Measurements from ENCODE around the gene ZNF519. TPM values are rescaled to one million over a fixed set of nuclear protein-coding genes. Genes with fewer than 3 reads are reported as not detected.
"Not testable (repeated sequence)": the region's sequence is repeated elsewhere in the genome, so short reads cannot be mapped to it uniquely, and the experiment has no call there.

Gene ZNF519
- total RNA-seq, 1 experiment from 2014 or later: 24.3 TPM

- not testable (repeated sequence) for H2BK5ac ChIP-seq (ENCODE audit: insufficient read length, low read length); H3K56ac ChIP-seq (ENCODE audit: insufficient read length, low read depth, low read length); H4K5ac ChIP-seq (ENCODE audit: insufficient read length, low read depth, low read length); H3K23me2 ChIP-seq (ENCODE audit: insufficient read length, low read depth, low read length, poor library complexity, severe bottlenecking); H3K4me1 ChIP-seq (ENCODE audit: insufficient read depth, low read length); H2BK15ac ChIP-seq (ENCODE audit: low read depth, low read length); H3K27me3 ChIP-seq (ENCODE audit: insufficient read depth, low read length); H4K8ac ChIP-seq (replicated peaks; ENCODE audit: insufficient read length, low read depth, low read length); H4K91ac ChIP-seq (ENCODE audit: insufficient read length, low read depth, low read length); H3K4me2 ChIP-seq (ENCODE audit: insufficient read depth, insufficient read length, low read length); H2AFZ ChIP-seq (ENCODE audit: low read length); H3K79me1 ChIP-seq (ENCODE audit: insufficient read depth, low read depth, low read length, poor library complexity, severe bottlenecking); H3K27ac Mint-ChIP-seq; H3K27me3 Mint-ChIP-seq (ENCODE audit: low read depth); H3K23ac ChIP-seq (ENCODE audit: insufficient read length, low read depth, low read length); H3K36me3 Mint-ChIP-seq (ENCODE audit: insufficient read depth in 1 of 3, low read depth in 3 of 3); H3K9ac ChIP-seq (ENCODE audit: extremely low read depth, insufficient read length, low read length); H3K4me1 Mint-ChIP-seq; H2AK5ac ChIP-seq (ENCODE audit: insufficient read length, low read length); H3K18ac ChIP-seq (ENCODE audit: insufficient read length, low read depth, low read length); DNase-seq; H3K27ac ChIP-seq (ENCODE audit: insufficient read length, low read depth, low read length); H2BK120ac ChIP-seq (ENCODE audit: low read depth, low read length, poor library complexity, severe bottlenecking); H4K20me1 ChIP-seq (ENCODE audit: control insufficient read depth, insufficient read depth, insufficient read length); H3K79me2 ChIP-seq (ENCODE audit: insufficient read depth, low read length); H3K4ac ChIP-seq (ENCODE audit: low read depth, low read length); H2BK20ac ChIP-seq (ENCODE audit: low read depth, low read length, poor library complexity, severe bottlenecking); H2BK12ac ChIP-seq (ENCODE audit: insufficient read length, low read depth, low read length); H3T11ph ChIP-seq (ENCODE audit: low read length); H3K14ac ChIP-seq (ENCODE audit: insufficient read depth, low read length); H3K4me3 Mint-ChIP-seq
- WGBS (ENCODE audit: extremely low coverage, insufficient read length, low lambda C conversion rate): no CpG with 5 or more reads among the region's 11 CpGs
- H3K9me3 ChIP-seq (ENCODE audit: control insufficient read depth, low read depth, low read length): peaks cover 26% of the 10 kb centered on the region
- peaks cover 48 to 71% of the 10 kb centered on the region in 2 experiments for H3K9me3 Mint-ChIP-seq
Measured at GRCh38 chr18:14150766-14151165, 18.5 kb upstream of the ZNF519 start.

- not testable (repeated sequence) for H4K91ac ChIP-seq (ENCODE audit: insufficient read length, low read depth, low read length); H2BK20ac ChIP-seq (ENCODE audit: low read depth, low read length, poor library complexity, severe bottlenecking); H3K27ac Mint-ChIP-seq; H3K4me3 Mint-ChIP-seq; H3K27me3 Mint-ChIP-seq (ENCODE audit: low read depth); H2BK5ac ChIP-seq (ENCODE audit: insufficient read length, low read length); H2BK15ac ChIP-seq (ENCODE audit: low read depth, low read length); H3K4me1 ChIP-seq (ENCODE audit: insufficient read depth, low read length); H4K20me1 ChIP-seq (ENCODE audit: control insufficient read depth, insufficient read depth, insufficient read length); H4K8ac ChIP-seq (replicated peaks; ENCODE audit: insufficient read length, low read depth, low read length); H4K5ac ChIP-seq (ENCODE audit: insufficient read length, low read depth, low read length); H2AK5ac ChIP-seq (ENCODE audit: insufficient read length, low read length); H3K23me2 ChIP-seq (ENCODE audit: insufficient read length, low read depth, low read length, poor library complexity, severe bottlenecking); H3K4ac ChIP-seq (ENCODE audit: low read depth, low read length); H3K9ac ChIP-seq (ENCODE audit: extremely low read depth, insufficient read length, low read length); H3K79me1 ChIP-seq (ENCODE audit: insufficient read depth, low read depth, low read length, poor library complexity, severe bottlenecking); H3K79me2 ChIP-seq (ENCODE audit: insufficient read depth, low read length); H2BK120ac ChIP-seq (ENCODE audit: low read depth, low read length, poor library complexity, severe bottlenecking); H2BK12ac ChIP-seq (ENCODE audit: insufficient read length, low read depth, low read length); H3K4me2 ChIP-seq (ENCODE audit: insufficient read depth, insufficient read length, low read length); H3K36me3 Mint-ChIP-seq (ENCODE audit: insufficient read depth in 1 of 3, low read depth in 3 of 3); H3K14ac ChIP-seq (ENCODE audit: insufficient read depth, low read length); DNase-seq; H3K18ac ChIP-seq (ENCODE audit: insufficient read length, low read depth, low read length); H3K4me1 Mint-ChIP-seq; H3K56ac ChIP-seq (ENCODE audit: insufficient read length, low read depth, low read length); H3T11ph ChIP-seq (ENCODE audit: low read length); H3K27ac ChIP-seq (ENCODE audit: insufficient read length, low read depth, low read length); H2AFZ ChIP-seq (ENCODE audit: low read length); H3K27me3 ChIP-seq (ENCODE audit: insufficient read depth, low read length); H3K23ac ChIP-seq (ENCODE audit: insufficient read length, low read depth, low read length)
- WGBS (ENCODE audit: extremely low coverage, insufficient read length, low lambda C conversion rate): no CpG with 5 or more reads among the region's 20 CpGs
- peaks cover 32% of the 10 kb centered on the region for H3K9me3 ChIP-seq (ENCODE audit: control insufficient read depth, low read depth, low read length)
- peaks cover 49 to 72% of the 10 kb centered on the region in 2 experiments for H3K9me3 Mint-ChIP-seq
Measured at GRCh38 chr18:14149916-14150420, 17.7 kb upstream of the ZNF519 start.
